GM12891 (cell line): ENCODE results near the gene TNS1.

ENCODE experiments used
- POLR2A ChIP-seq: IDR thresholded peaks from 2 replicates; pipeline ENCODE4 v1.6.1; 2011; ENCODE audit warnings: low read depth, low read length, control low read depth
- POLR2AphosphoS5 ChIP-seq: IDR thresholded peaks from 2 replicates; pipeline ENCODE4 v1.6.1; 2011; ENCODE audit warnings: low read depth, low read length, control low read depth
- SPI1 ChIP-seq: IDR thresholded peaks from 2 replicates; pipeline ENCODE4 v1.6.1; 2011; ENCODE audit warnings: low read depth, low read length, control low read depth
- TAF1 ChIP-seq: IDR thresholded peaks from 2 replicates; pipeline ENCODE4 v1.6.1; 2011; ENCODE audit warnings: low read depth, low read length, control low read depth

DNA sequence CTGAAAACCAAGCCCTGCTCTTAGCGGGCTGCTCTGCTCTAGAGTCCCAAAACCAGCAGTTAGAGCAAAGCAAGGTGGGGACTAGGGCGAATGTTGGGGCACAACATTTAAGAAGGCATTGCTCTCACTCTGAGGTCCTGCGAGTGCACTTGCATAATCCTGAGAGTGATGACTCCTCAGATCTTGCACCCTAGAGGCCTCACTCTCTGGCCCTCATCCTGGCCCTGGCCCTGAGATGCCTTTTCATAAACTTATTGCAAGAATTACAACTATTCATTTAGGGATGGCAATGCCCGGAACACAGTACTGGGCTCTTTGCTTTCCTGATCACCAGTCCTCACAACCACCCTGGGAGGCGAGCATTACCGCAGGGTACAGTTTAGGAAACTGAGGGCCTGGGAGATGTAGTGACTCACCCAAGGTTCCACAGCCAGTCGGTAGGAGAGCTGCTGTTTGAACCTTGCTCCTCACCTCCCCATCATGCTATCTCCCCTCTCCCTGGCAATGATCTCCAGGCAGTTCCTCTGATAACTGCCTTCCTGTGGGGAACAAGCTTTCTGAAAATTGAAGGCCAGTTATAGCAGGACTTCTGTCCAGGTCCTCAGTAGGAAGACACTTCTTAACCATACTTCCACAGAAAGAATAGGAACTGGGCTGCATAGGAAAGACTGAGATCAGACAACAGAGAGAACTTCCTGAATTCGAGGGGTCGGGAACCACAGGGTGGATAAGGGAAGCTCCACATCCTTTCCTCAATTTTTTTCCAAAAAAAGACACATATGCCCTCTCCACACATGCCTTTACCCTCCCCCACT lies 91.3 kb downstream of the TNS1 start:
- TF ChIP-seq POLR2A (no peak), POLR2AphosphoS5 (no peak), TAF1 (no peak), SPI1 (no peak)
